CD4-positive, CD25-positive, alpha-beta regulatory T cell (primary cell): ENCODE results near the gene NTRK3. TPM values are rescaled to one million over a fixed set of nuclear protein-coding genes. Genes with fewer than 3 reads are reported as not detected.

Experiments used
- ATAC-seq, 2 donors: fragments of 150-1000 bp; cut with Tn5 transposase; one replicate each; pipeline ENCODE4 v1.10.0; 2021; ENCODE audit warnings: low read depth in 2 of 2, moderate number of reproducible peaks in 2 of 2, moderate library complexity in 1 of 2
- DNase-seq, 3 donors: peaks; one replicate each; pipeline versions ENCODE4 v3.0.0 to v3.0.0-alpha.2; 2012 to 2022; ENCODE audit warnings: mixed read lengths in 1 of 3
- H3K27ac ChIP-seq: one replicate; pipeline ENCODE4 v1.7.0; 2013; ENCODE audit warnings: mild to moderate bottlenecking, low read length; ENCODE audit not compliant: insufficient read depth, poor library complexity, severe bottlenecking
- H3K27me3 ChIP-seq: one replicate; pipeline ENCODE4 v1.7.0; 2013; ENCODE audit warnings: low read length; ENCODE audit not compliant: control insufficient read depth, insufficient read depth
- H3K36me3 ChIP-seq: one replicate; pipeline ENCODE4 v1.7.0; 2013; ENCODE audit warnings: mild to moderate bottlenecking, low read length, moderate library complexity; ENCODE audit not compliant: control insufficient read depth, insufficient read depth
- H3K4me1 ChIP-seq: 2 replicates; pipeline ENCODE4 v1.7.0; 2013; ENCODE audit warnings: mild to moderate bottlenecking, low read length; ENCODE audit not compliant: insufficient read depth, control insufficient read depth, poor library complexity, severe bottlenecking
- H3K4me3 ChIP-seq: one replicate; pipeline ENCODE4 v1.7.0; 2013; ENCODE audit warnings: low read depth, mild to moderate bottlenecking, low read length, moderate library complexity
- H3K9me3 ChIP-seq, 2 experiments: 1 replicate in 1 of 2; 2 replicates in 1 of 2; pipeline ENCODE4 v1.7.0; 2013; ENCODE audit warnings: low read length in 2 of 2, mild to moderate bottlenecking in 1 of 2, moderate library complexity in 1 of 2; ENCODE audit not compliant: control insufficient read depth in 2 of 2
- H3K27ac Mint-ChIP-seq, 3 donors: one replicate each; pipeline ENCODE4 v1.8.0; 2020 to 2022; ENCODE audit warnings: mild to moderate bottlenecking in 3 of 3, mixed read lengths in 3 of 3, moderate library complexity in 2 of 3
- H3K27me3 Mint-ChIP-seq: one replicate; pipeline ENCODE4 v1.8.0; 2022; ENCODE audit warnings: mild to moderate bottlenecking, mixed read lengths
- H3K36me3 Mint-ChIP-seq: one replicate; pipeline ENCODE4 v1.8.0; 2020; ENCODE audit warnings: mixed read lengths
- H3K4me1 Mint-ChIP-seq, 4 donors: one replicate each; pipeline ENCODE4 v1.8.0; 2020 to 2022; ENCODE audit warnings: mixed read lengths in 4 of 4, mild to moderate bottlenecking in 1 of 4
- H3K4me3 Mint-ChIP-seq, 4 donors: one replicate each; pipeline ENCODE4 v1.8.0; 2020 to 2022; ENCODE audit warnings: mild to moderate bottlenecking in 4 of 4, mixed read lengths in 4 of 4, moderate library complexity in 3 of 4
- H3K9me3 Mint-ChIP-seq, 7 donors: one replicate each; pipeline ENCODE4 v1.8.0; 2020 to 2022; ENCODE audit warnings: mixed read lengths in 7 of 7, mild to moderate bottlenecking in 3 of 7, moderate library complexity in 2 of 7
- polyA plus RNA-seq, 4 donors: library from polyadenylated mRNA; unstranded; fragments of 300-500 nt; fragmentation: Illumina TruSeq; gene quantifications; one replicate each; pipeline ENCODE4 v1.2.3, GENCODE V29; 2021
- total RNA-seq: library from RNA; stranded (reverse); gene quantifications from one replicate; pipeline ENCODE4 v1.2.3, GENCODE V29; 2022

Gene NTRK3
- total and polyA plus RNA-seq, 5 donors from 2014 or later, result not detected

- no peak overlapping the region for H3K4me3 Mint-ChIP-seq
- Histone ChIP-seq H3K27me3 (no peaks in the 10 kb centered on the region), H3K27ac (no peak overlapping the region), H3K9me3 (no peaks in the 10 kb centered on the region), H3K4me3 (no peak overlapping the region), H3K36me3 (no peaks in the 10 kb centered on the region), H3K4me1 (no peaks in the 10 kb centered on the region)
- H3K27ac Mint-ChIP-seq, result no peak overlapping the region
- DNase-seq, result no peak
- no peaks in the 10 kb centered on the region for H3K4me1 Mint-ChIP-seq
- H3K36me3 Mint-ChIP-seq, result no peaks in the 10 kb centered on the region
- peaks cover 0 to 5% (median 0%) of the 10 kb centered on the region in 7 donors for H3K9me3 Mint-ChIP-seq
- ATAC-seq, result no peak
- no peaks in the 10 kb centered on the region for H3K27me3 Mint-ChIP-seq
These were observed 332.1 kb downstream of the NTRK3 start for GRCh38 chr15:87924433-87924832.

DNA sequence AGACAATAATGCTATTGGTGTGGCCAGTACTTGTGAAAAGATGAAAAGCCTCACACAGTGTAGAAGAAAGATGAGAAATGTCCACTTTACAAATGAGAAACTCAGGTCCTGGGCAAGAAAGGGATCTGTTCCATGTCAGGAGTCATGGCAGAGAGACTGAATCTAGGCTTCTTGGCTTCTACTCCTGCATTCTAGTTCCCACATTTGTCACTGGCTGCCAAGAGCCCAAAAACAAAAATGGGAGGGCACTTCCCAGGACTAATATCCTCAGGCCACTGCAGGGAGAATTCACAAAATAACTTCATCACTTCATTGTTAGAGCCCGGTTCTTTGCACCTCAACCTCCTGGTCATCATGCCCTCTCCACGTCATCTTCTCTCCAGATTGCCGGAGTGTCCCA, 337.5 kb downstream of the NTRK3 start:
- Histone ChIP-seq H3K27me3 (no peaks in the 10 kb centered on the region), H3K27ac (no peak overlapping the region), H3K4me1 (no peaks in the 10 kb centered on the region), H3K36me3 (no peaks in the 10 kb centered on the region), H3K4me3 (no peak overlapping the region), H3K9me3 (no peaks in the 10 kb centered on the region)
- Mint-ChIP-seq H3K27ac (no peak overlapping the region), H3K4me1 (no peaks in the 10 kb centered on the region), H3K27me3 (no peaks in the 10 kb centered on the region), H3K4me3 (no peak overlapping the region), H3K9me3 (peaks cover 0 to 4% (median 0%) of the 10 kb centered on the region in 7 donors), H3K36me3 (no peaks in the 10 kb centered on the region)
- ATAC-seq, result no peak
- no peak for DNase-seq

DNA sequence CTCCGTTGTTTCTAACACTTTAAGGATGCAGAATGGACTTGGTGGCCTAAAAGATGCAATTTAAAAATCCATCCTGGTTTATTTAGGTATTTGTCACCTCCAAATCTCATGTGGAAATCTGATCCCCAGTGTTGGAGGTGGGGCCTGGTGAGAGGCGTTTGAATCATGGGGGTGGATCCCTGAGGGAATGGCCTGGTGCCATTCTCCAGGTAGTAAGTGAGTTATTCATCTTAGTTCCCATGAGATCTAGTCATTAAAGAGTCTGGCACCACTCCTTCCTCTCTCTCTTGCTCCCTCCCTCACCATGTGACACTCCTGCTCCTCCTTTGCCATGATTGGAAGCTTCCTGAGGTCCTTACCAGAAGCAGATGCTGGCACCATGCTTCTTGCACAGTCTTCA, 339.1 kb downstream of the NTRK3 start:
- Histone ChIP-seq H3K4me1 (no peaks in the 10 kb centered on the region), H3K36me3 (no peaks in the 10 kb centered on the region), H3K27ac (no peak overlapping the region), H3K27me3 (no peaks in the 10 kb centered on the region), H3K4me3 (no peak overlapping the region), H3K9me3 (no peaks in the 10 kb centered on the region)
- ATAC-seq (no peak), DNase-seq (no peak)
- Mint-ChIP-seq H3K9me3 (peaks cover 0 to 4% (median 0%) of the 10 kb centered on the region in 7 donors), H3K36me3 (no peaks in the 10 kb centered on the region), H3K4me1 (no peaks in the 10 kb centered on the region), H3K27ac (no peak overlapping the region), H3K27me3 (no peaks in the 10 kb centered on the region), H3K4me3 (no peak overlapping the region)

DNA sequence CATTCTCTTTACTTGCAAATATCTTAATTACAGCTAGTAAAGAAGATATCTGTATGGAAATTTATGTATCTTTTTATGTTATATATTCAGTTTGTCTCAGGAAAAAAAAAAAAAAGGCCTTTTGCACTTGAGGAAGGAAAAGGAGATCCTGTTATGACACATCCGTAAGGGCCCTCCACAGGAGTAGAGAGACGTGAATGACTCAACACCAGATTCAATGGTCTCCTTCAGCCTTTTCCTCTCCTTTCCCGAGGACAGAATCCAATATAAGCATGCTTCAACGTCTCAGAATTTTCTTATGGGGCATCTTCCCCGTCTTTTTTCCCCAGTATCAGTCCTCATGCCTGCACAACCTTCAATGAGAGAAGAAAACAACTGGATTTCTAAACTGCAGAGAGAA, 340.3 kb downstream of the NTRK3 start:
- Histone ChIP-seq H3K9me3 (no peaks in the 10 kb centered on the region), H3K4me3 (no peak overlapping the region), H3K36me3 (no peaks in the 10 kb centered on the region), H3K27me3 (no peaks in the 10 kb centered on the region), H3K4me1 (no peaks in the 10 kb centered on the region), H3K27ac (no peak overlapping the region)
- Mint-ChIP-seq H3K9me3 (peaks cover 0 to 4% (median 0%) of the 10 kb centered on the region in 7 donors), H3K27me3 (no peaks in the 10 kb centered on the region), H3K4me1 (no peaks in the 10 kb centered on the region), H3K4me3 (no peak overlapping the region), H3K27ac (no peak overlapping the region), H3K36me3 (no peaks in the 10 kb centered on the region)
- DNase-seq, result no peak
- ATAC-seq, result no peak

DNA sequence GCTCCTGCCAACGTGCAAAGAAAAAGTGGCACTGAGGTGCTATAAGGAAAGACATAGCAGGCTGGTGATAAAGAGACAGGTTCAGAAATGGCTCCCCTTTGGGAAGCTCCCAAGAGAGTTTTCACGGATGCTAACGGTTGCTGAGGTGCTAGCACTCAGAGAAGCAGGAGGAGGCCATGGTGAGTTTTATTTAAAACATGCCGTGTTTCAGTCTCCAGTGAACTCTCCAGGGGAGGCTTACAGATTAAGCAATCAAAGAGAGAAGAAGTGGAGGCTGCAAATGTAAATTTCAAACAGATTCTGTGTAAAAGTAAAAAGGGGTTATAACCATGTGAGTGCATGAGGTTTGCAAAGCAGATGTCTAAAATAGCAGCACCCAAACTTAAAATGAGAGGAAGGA, 346.2 kb downstream of the NTRK3 start:
- H3K9me3 Mint-ChIP-seq, result peaks cover 0 to 2% (median 0%) of the 10 kb centered on the region in 7 donors
- no peaks in the 10 kb centered on the region for H3K27me3 Mint-ChIP-seq
- H3K36me3 Mint-ChIP-seq, result no peaks in the 10 kb centered on the region
- no peaks in the 10 kb centered on the region for H3K36me3 ChIP-seq
- ATAC-seq, result no peak
- H3K4me1 ChIP-seq, result no peaks in the 10 kb centered on the region
- H3K4me3 Mint-ChIP-seq, result no peak overlapping the region
- H3K4me3 ChIP-seq, result no peak overlapping the region
- H3K9me3 ChIP-seq, result no peaks in the 10 kb centered on the region
- H3K27ac Mint-ChIP-seq, result no peak overlapping the region
- no peaks in the 10 kb centered on the region for H3K27me3 ChIP-seq
- H3K27ac ChIP-seq, result no peak overlapping the region
- no peak for DNase-seq
- no peaks in the 10 kb centered on the region for H3K4me1 Mint-ChIP-seq

- H3K27me3 Mint-ChIP-seq, result no peaks in the 10 kb centered on the region
- Histone ChIP-seq H3K27ac (no peak overlapping the region), H3K9me3 (no peaks in the 10 kb centered on the region), H3K36me3 (no peaks in the 10 kb centered on the region), H3K4me1 (no peaks in the 10 kb centered on the region), H3K27me3 (no peaks in the 10 kb centered on the region), H3K4me3 (no peak overlapping the region)
- peaks cover 0 to 2% (median under 1%) of the 10 kb centered on the region in 7 donors for H3K9me3 Mint-ChIP-seq
- no peak for DNase-seq
- H3K4me3 Mint-ChIP-seq, result no peak overlapping the region
- H3K36me3 Mint-ChIP-seq, result no peaks in the 10 kb centered on the region
- H3K4me1 Mint-ChIP-seq, result no peaks in the 10 kb centered on the region
- ATAC-seq, result no peak
- H3K27ac Mint-ChIP-seq, result no peak overlapping the region
These were observed 348.7 kb downstream of the NTRK3 start for GRCh38 chr15:87907676-87908446.

DNA sequence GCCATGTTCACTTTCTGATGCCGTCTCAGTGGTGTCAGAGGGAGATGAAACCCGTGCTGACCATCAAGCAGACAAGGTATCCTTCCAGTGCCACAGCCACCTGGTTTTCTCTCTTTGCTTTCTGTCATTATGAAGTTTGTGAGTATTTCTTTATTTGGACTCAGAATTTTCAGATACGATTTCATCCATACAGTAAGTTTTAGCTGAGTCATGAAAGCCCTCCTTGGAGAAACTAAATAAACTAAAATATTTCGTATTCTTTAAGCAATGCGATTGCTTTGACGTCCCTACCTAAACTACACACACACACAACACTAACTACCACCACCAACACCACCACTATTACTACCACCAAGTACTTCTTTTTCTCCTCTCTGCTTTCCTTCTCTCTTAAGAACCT, 350.1 kb downstream of the NTRK3 start:
- H3K9me3 ChIP-seq, result no peaks in the 10 kb centered on the region
- Mint-ChIP-seq H3K27ac (no peak overlapping the region), H3K36me3 (no peaks in the 10 kb centered on the region), H3K4me1 (no peaks in the 10 kb centered on the region), H3K9me3 (peaks cover 0 to 2% (median 0%) of the 10 kb centered on the region in 7 donors), H3K27me3 (no peaks in the 10 kb centered on the region), H3K4me3 (no peak overlapping the region)
- H3K4me1 ChIP-seq, result no peaks in the 10 kb centered on the region
- H3K4me3 ChIP-seq, result no peak overlapping the region
- H3K27ac ChIP-seq, result no peak overlapping the region
- ATAC-seq (no peak), DNase-seq (no peak)
- no peaks in the 10 kb centered on the region for H3K36me3 ChIP-seq
- H3K27me3 ChIP-seq, result no peaks in the 10 kb centered on the region

- DNase-seq (no peak), ATAC-seq (no peak)
- Histone ChIP-seq H3K4me3 (no peak overlapping the region), H3K36me3 (no peaks in the 10 kb centered on the region), H3K27ac (no peak overlapping the region), H3K9me3 (no peaks in the 10 kb centered on the region), H3K27me3 (no peaks in the 10 kb centered on the region), H3K4me1 (no peaks in the 10 kb centered on the region)
- Mint-ChIP-seq H3K36me3 (no peaks in the 10 kb centered on the region), H3K27me3 (no peaks in the 10 kb centered on the region), H3K9me3 (peaks cover 0 to 3% (median 2%) of the 10 kb centered on the region in 7 donors), H3K4me3 (no peak overlapping the region), H3K4me1 (no peaks in the 10 kb centered on the region), H3K27ac (no peak overlapping the region)
These were observed 353.6 kb downstream of the NTRK3 start for GRCh38 chr15:87902772-87903426.
